ENCODE data around the gene LAMB4.

- no peak for TF ChIP-seq POLR2A (IDR thresholded peaks at IDR 0.05)
- TF ChIP-seq CTCF (IDR thresholded peaks at IDR 0.05 in 8 of 11, conservative IDR thresholded peaks at IDR 0.05 in 3 of 11) = no peak
- no peak for TF ChIP-seq POLR2AphosphoS5 (IDR thresholded peaks at IDR 0.05)
Measured at GRCh38 chr7:108027239-108027638, 102.9 kb downstream of the LAMB4 start.
